OCI-LY1 (cell line): ENCODE measurements around the gene CLSTN2.

Experiments used
- H2AFZ ChIP-seq: fragments of 200-600 bp; sonication (generic), shearing (Covaris generic); 2 replicates; pipeline ENCODE4 v1.6.0; 2014; ENCODE audit warnings: antibody characterized with exemption, mild to moderate bottlenecking, low read length
- H3F3A ChIP-seq: fragments of 200-600 bp; sonication (generic), shearing (Covaris generic); 2 replicates; pipeline ENCODE4 v1.6.0; 2014; ENCODE audit warnings: mild to moderate bottlenecking, antibody characterized with exemption, low read length, moderate library complexity; ENCODE audit not compliant: insufficient read depth
- H3K27ac ChIP-seq: fragments of 200-600 bp; sonication (generic); 2 replicates; pipeline ENCODE4 v1.5.1; 2014; ENCODE audit warnings: low read length, mixed run types, mild to moderate bottlenecking, low read depth; ENCODE audit not compliant: poor library complexity, severe bottlenecking
- H3K27me3 ChIP-seq: fragments of 200-600 bp; sonication (generic); 2 replicates; pipeline ENCODE4 v1.6.0; 2014; ENCODE audit warnings: antibody characterized with exemption, mild to moderate bottlenecking, low read length, moderate library complexity; ENCODE audit not compliant: insufficient read depth
- H3K36me3 ChIP-seq: fragments of 200-600 bp; sonication (generic); 2 replicates; pipeline ENCODE4 v1.6.1; 2014; ENCODE audit warnings: mild to moderate bottlenecking, antibody characterized with exemption, low read length, moderate library complexity, mixed read lengths; ENCODE audit not compliant: insufficient read depth
- H3K4me1 ChIP-seq: fragments of 200-600 bp; sonication (generic); 2 replicates; pipeline ENCODE4 v1.5.1; 2014; ENCODE audit warnings: mild to moderate bottlenecking, low read length, moderate library complexity; ENCODE audit not compliant: insufficient read depth, severe bottlenecking
- H3K4me2 ChIP-seq: fragments of 200-600 bp; sonication (generic), shearing (Covaris generic); 2 replicates; pipeline ENCODE4 v1.6.1; 2014; ENCODE audit warnings: low read length
- H3K4me3 ChIP-seq: fragments of 200-600 bp; sonication (generic); 2 replicates; pipeline ENCODE4 v1.5.1; 2014; ENCODE audit warnings: low read length, low read depth, mild to moderate bottlenecking, mixed read lengths; ENCODE audit not compliant: poor library complexity, severe bottlenecking
- H3K79me2 ChIP-seq: fragments of 200-600 bp; shearing (Covaris generic); 2 replicates; pipeline ENCODE4 v1.6.1; 2016; ENCODE audit warnings: mixed run types, low read length, mixed read lengths; ENCODE audit not compliant: insufficient read depth
- H3K9ac ChIP-seq: fragments of 200-600 bp; sonication (generic), shearing (Covaris generic); 2 replicates; pipeline ENCODE4 v1.6.1; 2014; ENCODE audit warnings: mild to moderate bottlenecking, low read length, mixed read lengths
- H3K9me2 ChIP-seq: fragments of 200-600 bp; sonication (generic), shearing (Covaris generic); 2 replicates; pipeline ENCODE4 v1.6.1; 2014; ENCODE audit warnings: low read depth, mild to moderate bottlenecking, low read length, mixed read lengths
- H3K9me3 ChIP-seq: fragments of 200-600 bp; shearing (Covaris generic); 2 replicates; pipeline ENCODE4 v1.6.1; 2014; ENCODE audit warnings: low read length, mixed read lengths
- H4K20me1 ChIP-seq: fragments of 200-600 bp; sonication (generic), shearing (Covaris generic); 2 replicates; pipeline ENCODE4 v1.6.0; 2016; ENCODE audit warnings: mild to moderate bottlenecking, low read length; ENCODE audit not compliant: insufficient read depth
- CTCF ChIP-seq: fragments of 200-600 bp; sonication (generic), shearing (Covaris generic); IDR thresholded peaks from 2 replicates; pipeline ENCODE4 v1.5.1; 2017; ENCODE audit warnings: mild to moderate bottlenecking, antibody characterized with exemption, low read length, moderate library complexity, mixed read lengths
- EZH2 ChIP-seq: fragments of 200-600 bp; sonication (generic), shearing (Covaris generic); IDR thresholded peaks from 2 replicates; pipeline ENCODE4 v1.8.0; 2017; ENCODE audit warnings: borderline replicate concordance, mixed run types, mild to moderate bottlenecking, antibody characterized with exemption, low read length, moderate library complexity, mixed read lengths

CLSTN2 gene

GRCh38 chr3:140031170-140031569 is 96.2 kb downstream of the CLSTN2 start:
- H3K4me3 ChIP-seq: no peak overlapping the region
- no peak overlapping the region for H2AFZ ChIP-seq
- H3K79me2 ChIP-seq: no peaks in the 10 kb centered on the region
- H3K36me3 ChIP-seq: no peaks in the 10 kb centered on the region
- 0 out of 2 replicates have a peak, but pooled peaks cover 5% of the 10 kb centered on the region for H3K27me3 ChIP-seq
- H3K9me3 ChIP-seq: no peaks in the 10 kb centered on the region
- H3K9me2 ChIP-seq: no peaks in the 10 kb centered on the region
- no peak overlapping the region for H3K9ac ChIP-seq
- H4K20me1 ChIP-seq: no peaks in the 10 kb centered on the region
- H3F3A ChIP-seq: no peaks in the 10 kb centered on the region
- H3K4me1 ChIP-seq: no peaks in the 10 kb centered on the region
- H3K4me2 ChIP-seq: no peak overlapping the region
- H3K27ac ChIP-seq: no peak overlapping the region
- TF ChIP-seq CTCF (no peak), EZH2 (no peak)

GRCh38 chr3:140034058-140034457 is 99.1 kb downstream of the CLSTN2 start:
- H3K27me3 ChIP-seq: no peaks in the 10 kb centered on the region
- no peaks in the 10 kb centered on the region for H3F3A ChIP-seq
- H3K4me1 ChIP-seq: no peaks in the 10 kb centered on the region
- no peak overlapping the region for H3K27ac ChIP-seq
- no peaks in the 10 kb centered on the region for H3K36me3 ChIP-seq
- H3K9me2 ChIP-seq: no peaks in the 10 kb centered on the region
- no peak overlapping the region for H3K9ac ChIP-seq
- no peak overlapping the region for H3K4me3 ChIP-seq
- H4K20me1 ChIP-seq: no peaks in the 10 kb centered on the region
- no peak overlapping the region for H2AFZ ChIP-seq
- no peak overlapping the region for H3K4me2 ChIP-seq
- no peaks in the 10 kb centered on the region for H3K9me3 ChIP-seq
- H3K79me2 ChIP-seq: no peaks in the 10 kb centered on the region
- TF ChIP-seq CTCF (no peak), EZH2 (no peak)

GRCh38 chr3:140035871-140036270 is 100.9 kb downstream of the CLSTN2 start:
- H3K9me2 ChIP-seq: no peaks in the 10 kb centered on the region
- no peak overlapping the region for H3K9ac ChIP-seq
- TF ChIP-seq CTCF (no peak), EZH2 (no peak)
- no peaks in the 10 kb centered on the region for H3F3A ChIP-seq
- no peaks in the 10 kb centered on the region for H4K20me1 ChIP-seq
- H2AFZ ChIP-seq: no peak overlapping the region
- no peak overlapping the region for H3K27ac ChIP-seq
- H3K4me3 ChIP-seq: no peak overlapping the region
- H3K4me2 ChIP-seq: no peak overlapping the region
- no peaks in the 10 kb centered on the region for H3K27me3 ChIP-seq
- H3K79me2 ChIP-seq: no peaks in the 10 kb centered on the region
- H3K4me1 ChIP-seq: no peaks in the 10 kb centered on the region
- no peaks in the 10 kb centered on the region for H3K9me3 ChIP-seq
- no peaks in the 10 kb centered on the region for H3K36me3 ChIP-seq
